SK-N-SH treated with all-trans-retinoic acid at 6 μM for 48 hours (cell line): ENCODE data around the gene POMC.
"Not testable (repeated sequence)": the region's sequence is repeated elsewhere in the genome, so short reads cannot be mapped to it uniquely, and the experiment has no call there.

ENCODE experiments used
- ATAC-seq: fragments of 200-7000 bp; cut with Tn5 transposase; 3 replicates; pipeline ENCODE4 v1.9.1; 2020; ENCODE audit warnings: mild to moderate bottlenecking, moderate library complexity
- ARNTL ChIP-seq: fragments of 450-650 bp; formaldehyde crosslinking; IDR thresholded peaks from 2 replicates; pipeline ENCODE4 v1.5.0; 2020; ENCODE audit warnings: low read depth, mild to moderate bottlenecking, moderate library complexity, borderline replicate concordance
- BACH2 ChIP-seq: fragments of 250-450 bp; sonication (Bioruptor Pico); IDR thresholded peaks from 2 replicates; pipeline ENCODE4 v1.9.0; 2021; ENCODE audit warnings: mild to moderate bottlenecking, borderline replicate concordance
- CSDC2 ChIP-seq: fragments of 250-450 bp; sonication (Bioruptor Pico); IDR thresholded peaks from 2 replicates; pipeline ENCODE4 v1.5.0; 2020; ENCODE audit warnings: mild to moderate bottlenecking, moderate library complexity
- ESRRG ChIP-seq: fragments of 250-450 bp; sonication (Bioruptor Pico); IDR thresholded peaks from 2 replicates; pipeline ENCODE4 v1.6.1; 2021; ENCODE audit warnings: mild to moderate bottlenecking
- GLIS3 ChIP-seq: fragments of 250-450 bp; sonication (Bioruptor Pico); IDR thresholded peaks from 2 replicates; pipeline ENCODE4 v1.5.0; 2020; ENCODE audit warnings: mild to moderate bottlenecking, moderate library complexity
- ISL1 ChIP-seq: fragments of 250-450 bp; sonication (Bioruptor Pico); IDR thresholded peaks from 2 replicates; pipeline ENCODE4 v2.1.2; 2022; ENCODE audit warnings: mild to moderate bottlenecking, moderate library complexity
- OSR1 ChIP-seq: fragments of 250-450 bp; sonication (Bioruptor Pico); IDR thresholded peaks from 2 replicates; pipeline ENCODE4 v1.8.0; 2022; ENCODE audit warnings: moderate library complexity, mild to moderate bottlenecking, inconsistent platforms
- RARB ChIP-seq: fragments of 250-450 bp; sonication (Bioruptor Pico); IDR thresholded peaks from 2 replicates; pipeline ENCODE4 v1.8.0; 2021; ENCODE audit warnings: mild to moderate bottlenecking, moderate library complexity
- TCF4 ChIP-seq: fragments of 250-450 bp; sonication (Bioruptor Pico); IDR thresholded peaks from 2 replicates; pipeline ENCODE4 v1.8.0; 2021; ENCODE audit warnings: mild to moderate bottlenecking, moderate library complexity, borderline replicate concordance
- TOX ChIP-seq: fragments of 250-450 bp; sonication (Bioruptor Pico); IDR thresholded peaks from 2 replicates; pipeline ENCODE4 v1.8.0; 2021; ENCODE audit warnings: mild to moderate bottlenecking, moderate library complexity, borderline replicate concordance
- ZC3H10 ChIP-seq: fragments of 250-450 bp; sonication (Bioruptor Pico); IDR thresholded peaks from 2 replicates; pipeline ENCODE4 v1.5.1; 2021; ENCODE audit warnings: mild to moderate bottlenecking, moderate library complexity
- ZFP30 ChIP-seq: fragments of 450-650 bp; formaldehyde crosslinking; IDR thresholded peaks from 2 replicates; pipeline ENCODE4 v1.5.0; 2022; ENCODE audit warnings: mild to moderate bottlenecking, moderate library complexity
- ZNF565 ChIP-seq: fragments of 450-650 bp; formaldehyde crosslinking; conservative IDR thresholded peaks from 2 replicates; pipeline ENCODE4 v1.5.0; 2020; ENCODE audit warnings: low read depth, mild to moderate bottlenecking, moderate library complexity
- ZNF70 ChIP-seq: fragments of 450-650 bp; formaldehyde crosslinking; IDR thresholded peaks from 2 replicates; pipeline ENCODE4 v1.5.0; 2020; ENCODE audit warnings: mild to moderate bottlenecking, moderate library complexity
- ZNF8 ChIP-seq: fragments of 450-650 bp; formaldehyde crosslinking; IDR thresholded peaks from 2 replicates; pipeline ENCODE4 v1.5.0; 2020; ENCODE audit warnings: mild to moderate bottlenecking, moderate library complexity
- TF ChIP-seq, protein P1 (sequence below): fragments of 250-450 bp; sonication (Bioruptor Pico); IDR thresholded peaks from 2 replicates; pipeline ENCODE4 v1.8.0; 2020; ENCODE audit warnings: mild to moderate bottlenecking, moderate library complexity, borderline replicate concordance
- TF ChIP-seq, protein P2 (sequence below): fragments of 250-450 bp; sonication (Bioruptor Pico); IDR thresholded peaks from 2 replicates; pipeline ENCODE4 v1.5.1; 2020; ENCODE audit warnings: low read depth, mild to moderate bottlenecking, moderate library complexity
- TF ChIP-seq, protein P3 (sequence below): fragments of 250-450 bp; sonication (Bioruptor Pico); IDR thresholded peaks from 2 replicates; pipeline ENCODE4 v1.8.0; 2021; ENCODE audit warnings: low read depth, mild to moderate bottlenecking, moderate library complexity, borderline replicate concordance
- TF ChIP-seq, protein P4 (sequence below): fragments of 250-450 bp; sonication (Bioruptor Pico); IDR thresholded peaks from 2 replicates; pipeline ENCODE4 v1.5.0; 2020; ENCODE audit warnings: mild to moderate bottlenecking, moderate library complexity

The POMC gene

DNA sequence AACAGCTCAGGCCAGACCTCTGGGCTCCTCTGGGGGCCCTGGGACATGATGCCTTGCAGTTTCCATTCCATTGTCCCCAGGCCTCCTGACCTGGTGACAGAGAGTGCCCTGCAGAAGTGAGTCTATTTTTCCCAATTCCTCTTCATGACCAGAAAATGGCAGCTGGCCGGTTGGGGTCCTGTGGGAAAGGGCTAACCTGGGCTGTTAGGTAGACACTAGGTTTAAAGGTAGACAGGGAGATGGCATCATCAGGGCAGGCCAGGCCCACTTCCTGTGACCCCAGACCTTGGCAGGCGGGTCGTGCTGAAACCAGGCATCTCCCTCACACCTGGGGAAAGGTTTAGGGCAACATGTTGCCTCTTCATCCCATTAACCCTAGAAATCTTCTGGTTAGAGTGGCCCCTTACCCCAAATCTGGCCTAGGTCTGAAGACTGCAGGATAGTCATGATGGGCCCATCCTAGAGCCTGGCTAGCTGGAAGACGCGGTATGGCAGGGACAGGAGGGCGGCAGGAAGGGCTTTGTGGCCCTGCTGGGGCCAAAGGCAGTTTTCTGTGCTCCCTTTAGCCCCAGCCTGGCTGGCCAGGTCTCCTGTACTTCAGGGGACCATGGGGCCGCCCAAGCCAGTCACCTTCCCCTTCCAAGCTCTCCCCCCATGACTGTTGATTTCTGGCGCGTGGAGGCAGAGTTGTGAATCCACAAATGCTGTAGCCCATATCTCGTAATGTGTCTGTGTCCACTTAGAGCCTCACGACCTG, 10.1 kb downstream of the POMC start:
- TF ChIP-seq ZNF8 (no peak), RARB (CRISPR knock-in tag) (no peak), TOX (CRISPR knock-in tag) (no peak), ZNF70 (CRISPR knock-in tag) (no peak), GLIS3 (CRISPR knock-in tag) (no peak), ISL1 (CRISPR knock-in tag) (no peak), ESRRG (CRISPR knock-in tag) (no peak), BACH2 (CRISPR knock-in tag) (no peak), ARNTL (CRISPR knock-in tag) (no peak), ZC3H10 (CRISPR knock-in tag) (no peak), ZNF565 (CRISPR knock-in tag) (no peak)
- TF ChIP-seq, protein P1, sequence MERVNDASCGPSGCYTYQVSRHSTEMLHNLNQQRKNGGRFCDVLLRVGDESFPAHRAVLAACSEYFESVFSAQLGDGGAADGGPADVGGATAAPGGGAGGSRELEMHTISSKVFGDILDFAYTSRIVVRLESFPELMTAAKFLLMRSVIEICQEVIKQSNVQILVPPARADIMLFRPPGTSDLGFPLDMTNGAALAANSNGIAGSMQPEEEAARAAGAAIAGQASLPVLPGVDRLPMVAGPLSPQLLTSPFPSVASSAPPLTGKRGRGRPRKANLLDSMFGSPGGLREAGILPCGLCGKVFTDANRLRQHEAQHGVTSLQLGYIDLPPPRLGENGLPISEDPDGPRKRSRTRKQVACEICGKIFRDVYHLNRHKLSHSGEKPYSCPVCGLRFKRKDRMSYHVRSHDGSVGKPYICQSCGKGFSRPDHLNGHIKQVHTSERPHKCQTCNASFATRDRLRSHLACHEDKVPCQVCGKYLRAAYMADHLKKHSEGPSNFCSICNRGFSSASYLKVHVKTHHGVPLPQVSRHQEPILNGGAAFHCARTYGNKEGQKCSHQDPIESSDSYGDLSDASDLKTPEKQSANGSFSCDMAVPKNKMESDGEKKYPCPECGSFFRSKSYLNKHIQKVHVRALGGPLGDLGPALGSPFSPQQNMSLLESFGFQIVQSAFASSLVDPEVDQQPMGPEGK (CRISPR knock-in tag) = no peak
- TF ChIP-seq, protein P2, sequence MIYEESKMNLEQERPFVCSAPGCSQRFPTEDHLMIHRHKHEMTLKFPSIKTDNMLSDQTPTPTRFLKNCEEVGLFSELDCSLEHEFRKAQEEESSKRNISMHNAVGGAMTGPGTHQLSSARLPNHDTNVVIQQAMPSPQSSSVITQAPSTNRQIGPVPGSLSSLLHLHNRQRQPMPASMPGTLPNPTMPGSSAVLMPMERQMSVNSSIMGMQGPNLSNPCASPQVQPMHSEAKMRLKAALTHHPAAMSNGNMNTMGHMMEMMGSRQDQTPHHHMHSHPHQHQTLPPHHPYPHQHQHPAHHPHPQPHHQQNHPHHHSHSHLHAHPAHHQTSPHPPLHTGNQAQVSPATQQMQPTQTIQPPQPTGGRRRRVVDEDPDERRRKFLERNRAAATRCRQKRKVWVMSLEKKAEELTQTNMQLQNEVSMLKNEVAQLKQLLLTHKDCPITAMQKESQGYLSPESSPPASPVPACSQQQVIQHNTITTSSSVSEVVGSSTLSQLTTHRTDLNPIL = no peak
- TF ChIP-seq, protein P3, sequence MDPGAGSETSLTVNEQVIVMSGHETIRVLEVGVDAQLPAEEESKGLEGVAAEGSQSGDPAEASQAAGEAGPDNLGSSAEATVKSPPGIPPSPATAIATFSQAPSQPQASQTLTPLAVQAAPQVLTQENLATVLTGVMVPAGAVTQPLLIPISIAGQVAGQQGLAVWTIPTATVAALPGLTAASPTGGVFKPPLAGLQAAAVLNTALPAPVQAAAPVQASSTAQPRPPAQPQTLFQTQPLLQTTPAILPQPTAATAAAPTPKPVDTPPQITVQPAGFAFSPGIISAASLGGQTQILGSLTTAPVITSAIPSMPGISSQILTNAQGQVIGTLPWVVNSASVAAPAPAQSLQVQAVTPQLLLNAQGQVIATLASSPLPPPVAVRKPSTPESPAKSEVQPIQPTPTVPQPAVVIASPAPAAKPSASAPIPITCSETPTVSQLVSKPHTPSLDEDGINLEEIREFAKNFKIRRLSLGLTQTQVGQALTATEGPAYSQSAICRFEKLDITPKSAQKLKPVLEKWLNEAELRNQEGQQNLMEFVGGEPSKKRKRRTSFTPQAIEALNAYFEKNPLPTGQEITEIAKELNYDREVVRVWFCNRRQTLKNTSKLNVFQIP (CRISPR knock-in tag) = no peak
- TF ChIP-seq, protein P4, sequence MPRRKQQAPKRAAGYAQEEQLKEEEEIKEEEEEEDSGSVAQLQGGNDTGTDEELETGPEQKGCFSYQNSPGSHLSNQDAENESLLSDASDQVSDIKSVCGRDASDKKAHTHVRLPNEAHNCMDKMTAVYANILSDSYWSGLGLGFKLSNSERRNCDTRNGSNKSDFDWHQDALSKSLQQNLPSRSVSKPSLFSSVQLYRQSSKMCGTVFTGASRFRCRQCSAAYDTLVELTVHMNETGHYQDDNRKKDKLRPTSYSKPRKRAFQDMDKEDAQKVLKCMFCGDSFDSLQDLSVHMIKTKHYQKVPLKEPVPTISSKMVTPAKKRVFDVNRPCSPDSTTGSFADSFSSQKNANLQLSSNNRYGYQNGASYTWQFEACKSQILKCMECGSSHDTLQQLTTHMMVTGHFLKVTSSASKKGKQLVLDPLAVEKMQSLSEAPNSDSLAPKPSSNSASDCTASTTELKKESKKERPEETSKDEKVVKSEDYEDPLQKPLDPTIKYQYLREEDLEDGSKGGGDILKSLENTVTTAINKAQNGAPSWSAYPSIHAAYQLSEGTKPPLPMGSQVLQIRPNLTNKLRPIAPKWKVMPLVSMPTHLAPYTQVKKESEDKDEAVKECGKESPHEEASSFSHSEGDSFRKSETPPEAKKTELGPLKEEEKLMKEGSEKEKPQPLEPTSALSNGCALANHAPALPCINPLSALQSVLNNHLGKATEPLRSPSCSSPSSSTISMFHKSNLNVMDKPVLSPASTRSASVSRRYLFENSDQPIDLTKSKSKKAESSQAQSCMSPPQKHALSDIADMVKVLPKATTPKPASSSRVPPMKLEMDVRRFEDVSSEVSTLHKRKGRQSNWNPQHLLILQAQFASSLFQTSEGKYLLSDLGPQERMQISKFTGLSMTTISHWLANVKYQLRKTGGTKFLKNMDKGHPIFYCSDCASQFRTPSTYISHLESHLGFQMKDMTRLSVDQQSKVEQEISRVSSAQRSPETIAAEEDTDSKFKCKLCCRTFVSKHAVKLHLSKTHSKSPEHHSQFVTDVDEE (CRISPR knock-in tag) = no peak
- ATAC-seq = no peak

DNA sequence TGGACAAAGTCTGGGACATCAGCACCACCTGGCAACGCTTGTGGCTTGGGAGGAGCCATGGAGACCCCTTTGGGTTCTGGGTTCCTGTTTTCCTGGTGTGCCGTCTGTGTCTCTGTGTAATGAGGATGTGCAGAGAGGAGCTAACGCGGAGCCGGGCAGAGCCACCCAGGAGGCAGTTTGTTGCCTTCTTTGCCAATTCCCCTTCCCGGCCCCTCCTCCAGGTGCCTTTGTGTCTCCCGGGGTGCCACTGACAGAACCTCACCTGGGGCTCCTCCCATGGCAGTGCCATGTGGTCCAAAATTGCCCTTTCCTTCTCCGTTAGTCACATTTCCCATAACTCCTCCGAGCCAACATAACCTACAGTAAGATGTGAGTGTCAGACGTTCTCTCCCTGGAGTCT, 13.0 kb downstream of the POMC start:
- ATAC-seq = no peak
- TF ChIP-seq ZFP30 (CRISPR knock-in tag) (no peak), CSDC2 (no peak), TCF4 (CRISPR knock-in tag) (no peak), OSR1 (CRISPR knock-in tag) (no peak), ZC3H10 (CRISPR knock-in tag) (no peak)

DNA sequence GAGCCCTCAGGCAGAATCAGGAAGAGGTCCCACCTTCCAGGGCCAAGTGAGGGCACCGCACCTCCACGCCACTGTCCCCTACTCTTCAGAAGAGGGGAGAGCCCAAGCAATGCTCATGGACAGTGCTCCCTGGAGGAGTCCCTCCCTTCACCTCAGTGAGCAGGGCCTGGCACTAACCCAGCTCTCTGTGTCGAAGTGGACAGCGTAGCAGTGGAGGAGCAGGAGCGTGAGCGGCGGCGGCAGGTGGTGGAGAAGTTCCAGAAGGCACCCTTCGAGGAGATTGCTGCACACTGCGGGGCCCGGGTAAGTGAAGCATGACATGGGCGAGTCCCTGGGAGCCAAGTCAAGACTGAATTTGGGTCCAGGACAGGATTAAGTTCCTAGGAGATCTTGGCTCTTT, 16.7 kb downstream of the POMC start:
- TF ChIP-seq GLIS3 (CRISPR knock-in tag) = no peak
- TF ChIP-seq, protein P2 = no peak
- TF ChIP-seq ZC3H10 (CRISPR knock-in tag) = no peak
- TF ChIP-seq ISL1 (CRISPR knock-in tag) = no peak
- TF ChIP-seq, protein P3 (CRISPR knock-in tag) = no peak
- no peak for TF ChIP-seq BACH2 (CRISPR knock-in tag)
- no peak for ATAC-seq

DNA sequence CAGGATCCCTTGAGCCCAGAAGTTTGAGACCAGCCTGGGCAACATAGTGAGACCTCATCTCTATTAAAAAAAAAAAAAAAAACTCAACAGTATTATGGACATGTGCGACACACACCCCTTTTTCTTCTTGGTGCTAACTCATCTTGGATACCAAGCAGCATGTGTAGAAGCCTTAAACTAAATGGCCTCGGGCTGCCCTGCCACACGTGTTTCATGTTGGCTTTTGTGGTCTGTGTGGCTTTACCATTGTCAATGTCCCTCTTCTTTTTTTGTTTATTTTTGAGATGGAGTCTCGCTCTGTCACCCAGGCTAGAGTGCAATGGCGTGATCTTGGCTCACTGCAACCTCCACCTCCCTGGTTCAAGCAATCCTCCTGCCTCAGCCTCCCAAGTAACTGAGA, 17.4 kb downstream of the POMC start:
- ATAC-seq = not testable (repeated sequence)
